Bronchial epithelial cell (primary cell): ENCODE results near the gene CTBP1. TPM values are rescaled to one million over a fixed set of nuclear protein-coding genes. Genes with fewer than 3 reads are reported as not detected.
A peak's percentile ranks its signal among the peaks of the same experiment; 100 is the strongest.
"Not testable (repeated sequence)": the region's sequence is repeated elsewhere in the genome, so short reads cannot be mapped to it uniquely, and the experiment has no call there.

Experiments used
- DNase-seq: peaks from one replicate; pipeline ENCODE4 v3.0.0-alpha.2; 2010; ENCODE audit warnings: low read depth
- FAIRE-seq: peaks from 2 replicates; lab custom pipeline; 2011; peaks lifted over from hg19 to GRCh38; lab: Jason Lieb, UNC
- H3K27me3 ChIP-seq: 2 replicates; pipeline ENCODE4 v1.5.1; 2011; ENCODE audit warnings: low read length; ENCODE audit not compliant: control insufficient read depth, insufficient read depth
- H3K36me3 ChIP-seq: 2 replicates; pipeline ENCODE4 v1.5.1; 2011; ENCODE audit warnings: low read length; ENCODE audit not compliant: control insufficient read depth, insufficient read depth
- H3K4me3 ChIP-seq: 2 replicates; pipeline ENCODE4 v1.5.1; 2011; ENCODE audit warnings: mild to moderate bottlenecking, low read depth, low read length, control low read depth
- CTCF ChIP-seq: IDR thresholded peaks from 2 replicates; pipeline ENCODE4 v1.5.1; 2011; ENCODE audit warnings: mild to moderate bottlenecking, moderate library complexity, low read length, control low read depth, inconsistent platforms; ENCODE audit not compliant: insufficient read depth, severe bottlenecking
- total RNA-seq: library from RNA; depleted of rRNA; stranded (reverse); fragments of >200 nt; gene quantifications from 2 replicates; pipeline ENCODE4 v1.2.1, GENCODE V29; 2014

CTBP1 gene
- total RNA-seq, 1 donor from 2014 or later = 173 TPM

GRCh38 chr4:1239950-1240307, 9.0 kb downstream of the CTBP1 start:
- FAIRE-seq (no peak), DNase-seq (no peak)
- H3K27me3 ChIP-seq = no peaks in the 10 kb centered on the region
- TF ChIP-seq CTCF = no peak
- H3K36me3 ChIP-seq = peaks cover 28% of the 10 kb centered on the region
- no peak overlapping the region for H3K4me3 ChIP-seq

GRCh38 chr4:1239141-1239949, 9.6 kb downstream of the CTBP1 start:
- no peaks in the 10 kb centered on the region for H3K27me3 ChIP-seq
- H3K4me3 ChIP-seq = no peak overlapping the region
- FAIRE-seq = no peak
- DNase-seq = no peak
- TF ChIP-seq CTCF = no peak
- peaks cover 31% of the 10 kb centered on the region for H3K36me3 ChIP-seq

GRCh38 chr4:1238676-1239000, 10.3 kb downstream of the CTBP1 start:
- DNase-seq = no peak
- no peak for FAIRE-seq
- Histone ChIP-seq H3K4me3 (no peak overlapping the region), H3K36me3 (peaks cover 35% of the 10 kb centered on the region), H3K27me3 (no peaks in the 10 kb centered on the region)
- TF ChIP-seq CTCF = no peak

- Histone ChIP-seq H3K27me3 (no peaks in the 10 kb centered on the region), H3K36me3 (peaks cover 36% of the 10 kb centered on the region), H3K4me3 (no peak overlapping the region)
- DNase-seq = no peak
- no peak for TF ChIP-seq CTCF
- no peak for FAIRE-seq
These were observed 10.8 kb downstream of the CTBP1 start for GRCh38 chr4:1237981-1238675.

- peaks cover 42% of the 10 kb centered on the region for H3K36me3 ChIP-seq
- not testable (repeated sequence) for H3K27me3 ChIP-seq, FAIRE-seq, DNase-seq, H3K4me3 ChIP-seq
These were observed 11.7 kb downstream of the CTBP1 start for GRCh38 chr4:1237261-1237660.

DNA sequence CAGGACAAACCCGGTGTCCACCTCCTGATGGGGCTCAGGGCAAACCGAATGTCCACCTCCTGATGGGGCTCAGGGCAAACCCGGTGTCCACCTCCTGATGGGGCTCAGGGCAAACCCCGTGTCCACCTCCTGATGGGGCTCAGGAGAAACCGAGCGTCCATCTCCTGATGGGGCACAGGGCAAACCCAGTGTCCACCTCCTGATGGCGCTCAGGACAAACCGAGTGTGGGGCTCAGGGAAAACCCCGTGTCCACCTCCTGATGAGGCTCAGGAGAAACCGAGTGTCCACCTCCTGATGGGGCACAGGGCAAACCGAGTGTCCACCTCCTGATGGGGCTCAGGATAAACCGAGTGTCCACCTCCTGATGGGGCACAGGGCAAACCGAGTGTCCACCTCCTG, 12.1 kb downstream of the CTBP1 start:
- peaks cover 42% of the 10 kb centered on the region for H3K36me3 ChIP-seq
- H3K27me3 ChIP-seq, DNase-seq, H3K4me3 ChIP-seq: not testable (repeated sequence)
- FAIRE-seq = peak; percentile 72
